GM23248 (cell line): Measurements from ENCODE around the gene BATF.

ENCODE experiments used
- EZH2 ChIP-seq: fragments of 200-600 bp; sonication (generic); IDR thresholded peaks from 2 replicates; pipeline ENCODE4 v1.6.1; 2018; ENCODE audit warnings: antibody characterized with exemption, mild to moderate bottlenecking; ENCODE audit not compliant: insufficient read depth, poor library complexity, severe bottlenecking
- EZH2phosphoT487 ChIP-seq: fragments of 200-600 bp; sonication (generic); IDR thresholded peaks from 2 replicates; pipeline ENCODE4 v1.6.1; 2018; ENCODE audit warnings: antibody characterized with exemption, moderate library complexity, mild to moderate bottlenecking, low read depth; ENCODE audit not compliant: insufficient read depth

DNA sequence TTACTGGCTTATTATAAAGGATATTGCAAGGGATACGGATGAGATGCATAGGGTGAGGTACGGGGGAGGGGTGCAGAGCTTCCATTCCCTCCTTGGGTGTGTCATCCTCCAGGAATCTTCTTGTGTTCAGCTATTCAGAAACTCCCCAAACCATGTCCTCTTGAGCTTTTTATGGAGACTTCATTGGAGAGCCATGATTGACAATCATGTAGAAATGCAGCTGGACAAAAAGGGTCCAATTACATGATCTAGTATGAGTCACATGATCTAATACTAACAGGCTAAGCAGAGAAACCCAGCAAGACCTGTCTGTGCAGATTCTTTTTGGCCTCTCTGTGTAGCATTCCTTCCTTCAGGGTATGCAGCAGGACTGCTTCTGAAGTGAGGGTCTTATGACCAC is 32.2 kb downstream of the BATF start:
- TF ChIP-seq EZH2phosphoT487 (no peak), EZH2 (no peak)
